HG02973 (cell line): ENCODE measurements around the gene KIF6.

Experiments used
- ATAC-seq: cut with Tn5 transposase; IDR thresholded peaks from one replicate; pipeline ENCODE4 v1.9.1; 2021; ENCODE audit warnings: moderate library complexity; ENCODE audit not compliant: unreplicated experiment

Gene KIF6

GRCh38 chr6:39388606-39389483 is 336.4 kb downstream of the KIF6 start:
- peak; percentile 58 for ATAC-seq

DNA sequence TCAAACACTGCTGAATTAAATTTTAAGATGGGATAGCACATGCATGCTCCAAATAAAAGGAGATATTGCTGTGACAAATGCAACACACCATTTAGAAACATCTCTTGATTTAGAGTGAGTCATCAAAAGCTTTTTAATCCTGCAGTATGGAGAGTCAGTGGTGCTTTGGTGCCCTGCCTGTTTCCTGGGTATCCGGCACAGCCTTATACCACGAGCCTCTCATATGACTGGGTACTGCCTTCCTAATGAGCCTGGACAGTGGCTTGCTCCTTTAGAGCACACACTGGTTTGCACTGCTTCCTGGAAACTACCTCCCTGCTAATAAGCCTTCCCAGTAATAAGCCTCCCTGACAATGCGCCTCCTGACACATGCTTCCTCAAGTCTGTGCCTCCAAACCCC is 337.4 kb downstream of the KIF6 start:
- no peak for ATAC-seq

GRCh38 chr6:39386487-39386886 is 338.7 kb downstream of the KIF6 start:
- no peak for ATAC-seq

DNA sequence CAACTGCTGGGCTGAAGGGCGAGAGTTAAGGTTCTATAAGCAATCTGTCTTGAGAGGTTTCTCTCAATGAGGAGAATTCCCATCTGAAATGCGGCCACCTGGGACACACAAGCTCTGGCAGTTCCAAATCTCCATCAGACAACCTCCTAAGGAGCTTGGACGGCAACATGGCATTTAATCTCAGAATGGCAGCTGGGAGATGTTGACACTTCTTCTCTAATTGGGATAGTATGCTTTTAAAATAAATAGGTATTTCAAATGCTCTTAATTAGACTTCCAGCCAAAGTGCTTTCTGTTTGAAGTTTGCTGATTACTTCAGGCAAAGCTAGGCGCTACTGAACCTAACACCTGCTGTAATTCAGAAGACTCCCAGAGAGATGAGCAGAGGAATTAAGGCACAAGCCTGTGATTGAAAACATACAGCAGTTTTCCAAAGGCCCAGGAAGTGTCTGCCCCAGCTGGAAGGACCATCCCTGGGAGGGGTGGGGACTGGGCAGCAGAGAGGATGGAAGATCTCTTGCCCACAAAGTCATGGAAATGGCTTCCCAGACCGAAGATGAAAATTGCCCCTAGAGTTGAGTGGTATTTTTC is 343.6 kb downstream of the KIF6 start:
- no peak for ATAC-seq

DNA sequence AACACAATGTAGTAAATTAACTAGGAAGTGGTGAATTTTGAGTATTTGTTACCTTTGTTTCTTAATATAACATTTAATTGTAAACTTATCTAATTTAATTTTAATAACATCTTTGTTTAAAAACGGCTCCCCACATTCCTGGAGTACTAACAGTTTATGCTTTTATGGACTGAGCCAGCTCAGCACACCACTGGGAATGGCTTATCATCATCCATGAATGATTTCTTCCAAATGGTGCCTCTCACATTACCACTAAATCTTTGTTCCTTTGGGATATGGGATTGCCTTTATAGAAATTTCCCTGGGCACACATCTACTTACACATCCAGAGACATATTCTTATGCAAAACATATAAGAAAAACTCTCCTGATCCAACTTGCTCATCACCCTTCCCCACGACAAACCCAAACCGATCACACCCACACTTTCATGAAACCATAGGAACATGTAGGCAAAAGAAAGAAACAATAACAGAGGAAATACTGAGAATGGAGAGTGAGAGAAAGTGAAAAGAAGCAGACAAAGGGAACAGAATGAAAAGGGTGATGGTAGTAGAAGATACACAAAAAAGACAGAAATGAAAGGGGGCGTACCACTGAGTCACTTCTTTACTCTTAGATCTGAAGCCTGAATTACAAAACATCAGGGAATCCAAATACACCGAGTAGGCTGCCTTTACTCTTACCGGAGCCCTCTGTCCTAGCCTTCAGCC is 344.2 kb downstream of the KIF6 start:
- ATAC-seq, result no peak

- no peak for ATAC-seq
These were observed 346.2 kb downstream of the KIF6 start for GRCh38 chr6:39378960-39379425.

DNA sequence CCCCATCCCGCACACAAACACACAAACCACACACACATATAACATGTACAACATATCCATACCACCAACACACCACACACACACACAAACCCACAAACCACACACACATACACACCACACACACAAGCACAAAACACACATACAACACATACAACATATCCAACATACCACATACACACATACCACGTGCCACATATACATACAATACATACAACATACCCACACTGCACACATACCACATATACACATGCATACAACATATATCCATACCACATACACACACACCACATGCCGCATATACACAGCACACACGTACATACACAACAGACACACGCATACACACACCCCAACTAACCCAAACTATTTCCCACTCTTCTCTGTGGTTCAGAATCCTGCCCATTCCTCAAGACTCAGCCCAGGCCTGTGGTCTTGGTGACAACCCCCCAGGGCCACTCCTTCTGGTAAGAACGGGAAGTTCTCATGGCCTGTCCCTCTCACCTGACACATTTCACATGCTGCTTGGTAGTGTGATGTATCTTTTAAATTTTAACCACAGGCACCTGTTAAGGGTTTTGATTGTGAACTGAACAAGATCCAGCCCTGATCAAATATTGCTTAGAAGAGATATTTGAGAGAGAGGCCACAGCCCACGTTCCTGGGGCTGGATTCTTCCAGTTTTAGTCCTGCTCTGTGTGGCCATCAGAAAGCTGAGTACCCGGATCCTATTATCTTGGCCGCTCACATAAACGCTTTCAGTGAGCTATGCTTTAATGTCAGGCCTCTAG is 346.8 kb downstream of the KIF6 start:
- ATAC-seq, result no peak

DNA sequence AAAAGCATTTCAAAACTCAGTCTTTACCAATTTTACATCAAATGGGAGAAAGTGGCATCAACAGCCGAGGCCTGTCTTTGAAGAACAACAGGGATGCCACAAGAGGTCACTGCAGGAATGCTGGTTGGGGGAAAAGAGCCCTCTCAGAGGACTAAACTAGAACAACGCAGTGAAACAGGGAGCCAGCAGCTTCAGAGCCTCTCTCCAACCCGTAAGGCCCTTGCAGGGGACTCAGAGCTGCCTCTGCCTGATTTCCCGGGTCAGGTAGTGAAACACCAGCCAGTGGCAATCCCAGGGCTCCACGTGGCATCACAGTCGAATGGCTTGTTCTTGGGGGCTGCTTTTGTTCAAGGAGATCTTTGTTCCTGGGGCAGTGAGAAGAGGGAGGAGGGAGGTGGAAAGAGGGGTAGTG is 347.7 kb downstream of the KIF6 start:
- no peak for ATAC-seq

- ATAC-seq, result no peak
These were observed 349.8 kb downstream of the KIF6 start for GRCh38 chr6:39375405-39375804.

- no peak for ATAC-seq
These were observed 354.8 kb downstream of the KIF6 start for GRCh38 chr6:39370390-39370789.

- no peak for ATAC-seq
These were observed 355.2 kb downstream of the KIF6 start for GRCh38 chr6:39369987-39370386.

DNA sequence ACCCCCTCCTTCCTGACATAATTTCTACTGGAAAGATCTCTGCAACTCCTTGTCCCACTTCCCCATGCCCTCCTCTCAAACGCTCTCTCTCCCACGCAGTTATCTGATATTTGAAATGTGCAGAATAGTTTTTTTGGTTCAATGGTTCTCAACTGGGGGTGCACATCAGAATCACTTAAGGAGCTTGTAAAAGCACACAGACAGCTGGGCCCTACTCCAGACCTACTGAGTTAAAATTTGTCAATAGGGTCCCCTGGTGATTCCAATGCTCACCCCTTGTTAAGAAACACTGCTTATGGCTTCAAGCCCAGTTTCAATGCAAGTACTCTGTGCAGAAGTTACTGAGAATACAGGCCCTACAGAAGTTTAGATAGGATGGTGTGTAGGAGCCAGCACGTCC is 357.5 kb downstream of the KIF6 start:
- ATAC-seq, result no peak

DNA sequence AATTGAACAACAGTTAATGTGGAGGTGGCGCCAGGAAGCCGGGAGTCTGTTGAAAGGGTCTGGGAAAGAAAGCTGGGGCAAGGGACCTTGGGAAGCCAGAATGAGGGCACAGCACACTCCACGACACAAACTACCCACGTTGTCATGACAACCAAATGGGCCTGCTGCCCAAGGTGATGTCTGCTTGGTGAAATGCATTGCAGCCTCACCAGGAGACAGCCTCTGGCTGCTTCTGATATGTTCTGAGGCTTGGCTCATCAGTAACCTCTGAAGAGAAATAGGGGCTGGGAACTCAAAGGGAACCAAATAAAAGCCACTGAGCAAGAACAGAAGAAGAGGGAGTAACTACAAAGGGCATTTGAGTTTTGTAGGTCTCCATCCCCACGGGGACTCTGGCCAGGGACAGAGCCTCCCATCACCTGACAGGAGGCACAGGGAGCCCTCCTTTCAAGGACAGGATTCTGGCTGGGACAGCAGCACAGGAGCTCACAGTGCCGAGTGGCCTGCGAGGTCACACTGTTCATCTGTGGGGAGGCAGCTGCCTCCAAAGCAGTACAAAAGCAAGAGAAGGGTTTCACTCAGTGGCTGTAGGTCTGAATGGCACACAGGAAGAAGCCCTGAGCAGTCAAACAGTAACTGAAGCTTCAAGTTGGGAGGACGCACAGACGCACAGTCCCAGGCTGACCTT is 358.1 kb downstream of the KIF6 start:
- ATAC-seq, result no peak

DNA sequence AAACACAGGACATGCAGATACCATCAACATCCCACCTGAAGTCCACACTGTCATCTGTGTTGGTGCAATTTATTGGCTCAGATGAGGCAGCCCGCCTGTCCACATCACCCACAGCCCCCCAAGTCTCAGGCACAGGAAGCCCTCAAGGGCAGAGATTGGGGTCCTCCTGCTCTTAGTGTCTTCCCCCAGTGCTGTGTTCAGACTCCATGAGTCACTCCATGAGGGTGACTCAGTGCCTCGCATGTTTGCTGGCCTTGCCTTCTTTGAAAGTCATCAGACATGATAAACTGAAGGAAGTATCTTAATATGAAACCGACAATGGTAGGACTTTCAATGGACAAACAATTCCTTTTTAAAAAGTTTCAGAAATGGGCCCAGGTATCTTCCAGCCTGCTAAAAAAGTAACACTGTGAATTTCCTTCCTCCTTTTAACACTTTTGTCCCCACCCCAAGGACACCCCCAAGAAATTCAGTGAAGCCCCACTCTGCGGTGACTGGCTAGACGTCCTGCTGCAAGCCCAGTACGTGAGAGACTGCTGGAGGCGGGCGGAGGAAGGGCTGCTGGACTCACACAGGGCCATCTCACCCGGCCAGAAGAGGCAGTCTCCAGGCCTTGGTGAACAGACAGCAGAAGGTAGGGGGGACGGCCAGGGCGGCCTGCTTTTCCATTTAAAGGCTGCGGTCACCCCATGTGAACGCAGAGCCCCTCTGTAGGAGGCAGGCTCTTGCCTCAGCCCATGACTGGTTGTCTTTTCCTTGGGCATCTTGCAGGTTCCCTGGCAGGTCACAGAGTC is 359.7 kb downstream of the KIF6 start:
- ATAC-seq, result no peak

GRCh38 chr6:39363280-39363679 is 361.9 kb downstream of the KIF6 start:
- ATAC-seq, result no peak

DNA sequence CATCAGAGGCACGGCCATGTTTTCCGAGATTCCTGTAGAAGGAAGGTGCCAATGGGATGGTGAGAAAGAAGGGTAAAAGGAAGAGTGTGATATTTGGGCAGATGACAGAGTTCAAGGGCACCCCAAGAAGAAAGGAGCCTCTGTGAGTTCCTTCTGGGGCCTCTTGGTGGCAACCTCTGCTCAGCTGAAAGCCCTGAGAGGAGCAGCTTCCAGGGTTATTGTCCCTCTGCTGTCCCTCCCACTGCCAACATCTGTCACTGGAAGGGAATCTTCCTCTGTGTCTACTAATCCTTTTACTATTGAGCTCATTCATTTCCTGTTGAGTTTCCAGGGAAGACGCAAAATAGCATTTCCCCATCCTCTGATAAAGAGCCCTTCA is 362.7 kb downstream of the KIF6 start:
- ATAC-seq, result no peak

DNA sequence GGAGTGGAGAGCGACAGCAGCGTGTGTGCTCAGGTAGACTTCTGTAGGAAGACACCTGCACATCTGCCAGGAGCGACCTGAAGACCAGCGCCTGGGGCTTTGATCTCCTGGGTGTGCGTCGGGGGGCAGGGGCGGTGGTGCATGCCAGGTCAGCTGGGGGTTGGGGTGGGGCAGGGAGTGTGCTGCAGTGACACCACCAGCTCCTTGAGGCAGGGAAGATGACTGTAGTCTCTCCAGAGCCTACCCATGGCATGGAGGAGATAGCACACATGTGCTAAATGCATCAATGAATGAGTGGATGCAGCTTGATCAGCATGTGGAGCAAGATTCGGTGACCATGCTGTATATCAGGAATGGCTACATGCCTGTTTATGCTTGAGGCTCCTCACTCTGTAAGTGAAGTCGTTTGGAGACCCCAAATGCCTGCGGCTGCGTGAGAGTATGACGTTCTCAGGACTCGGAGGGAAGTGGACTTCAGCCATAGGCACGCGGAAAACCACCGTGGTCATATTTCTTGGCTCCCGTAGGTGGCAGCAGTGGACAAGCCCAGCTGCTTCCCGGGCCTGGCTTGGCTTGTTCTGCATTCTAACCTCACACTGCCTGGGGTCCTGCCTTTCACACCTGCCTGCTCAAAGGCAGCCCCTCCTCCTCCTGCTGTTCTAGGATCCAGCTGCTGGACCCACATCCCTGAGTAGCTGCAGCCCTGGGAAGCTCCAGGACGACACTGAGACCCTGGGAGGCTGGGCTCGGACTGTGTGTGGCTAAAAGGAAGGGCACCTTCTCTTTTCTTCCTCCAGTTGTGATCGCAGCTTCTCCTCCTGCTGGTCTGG is 363.3 kb downstream of the KIF6 start:
- no peak for ATAC-seq

GRCh38 chr6:39360378-39360777 is 364.8 kb downstream of the KIF6 start:
- no peak for ATAC-seq
